Panc1 (cell line): ENCODE data around the gene SPEG. TPM values are rescaled to one million over a fixed set of nuclear protein-coding genes. Genes with fewer than 3 reads are reported as not detected.

Experiments
- ATAC-seq: fragments of 200-7000 bp; cut with Tn5 transposase; 2 replicates; pipeline ENCODE4 v1.9.1; 2020; ENCODE audit warnings: mild to moderate bottlenecking, moderate library complexity
- BruUV-seq: library from RNA; stranded (reverse); fragments of 400-500 nt; replicated peaks from 2 replicates; lab custom pipeline; 2021; lab: Mats Ljungman, UMichigan
- CTCF ChIA-PET: fragments of 300-600 bp; sonication (Branson Sonifier 250); formaldehyde crosslinking; loops from one replicate; lab custom pipeline; 2022; ENCODE audit warnings: antibody characterized with exemption; lab: Charles Lee
- POLR2A ChIA-PET: fragments of 300-600 bp; sonication (Branson Sonifier 250); formaldehyde crosslinking; loops from one replicate; lab custom pipeline; 2022; ENCODE audit warnings: antibody characterized with exemption; lab: Charles Lee
- DNase-seq: peaks from one replicate; pipeline ENCODE4 v3.0.0-alpha.2; 2010; ENCODE audit warnings: low read depth, low spot score
- H3K27ac ChIP-seq: 2 replicates; pipeline ENCODE4 v1.5.1; 2011; ENCODE audit warnings: mild to moderate bottlenecking, low read length, inconsistent platforms
- H3K27me3 ChIP-seq: fragments of 200-500 bp; sonication (Bioruptor generic); 2 replicates; pipeline ENCODE4 v1.6.0; 2014; ENCODE audit warnings: low read length, inconsistent platforms; ENCODE audit not compliant: control insufficient read depth, insufficient read depth
- H3K36me3 ChIP-seq: fragments of 200-500 bp; sonication (Bioruptor generic); 2 replicates; pipeline ENCODE4 v1.5.1; 2014; ENCODE audit warnings: inconsistent platforms, mild to moderate bottlenecking, low read length, moderate library complexity; ENCODE audit not compliant: control insufficient read depth, insufficient read depth
- H3K4me1 ChIP-seq: 2 replicates; pipeline ENCODE4 v1.5.1; 2011; ENCODE audit warnings: inconsistent platforms, mild to moderate bottlenecking, low read length, moderate library complexity; ENCODE audit not compliant: control insufficient read depth, insufficient read depth
- H3K4me3 ChIP-seq, 2 experiments: 2 replicates each; pipeline ENCODE4 v1.5.1; 2011 to 2012; ENCODE audit warnings: low read depth in 2 of 2, low read length in 2 of 2, mild to moderate bottlenecking in 2 of 2, inconsistent platforms in 1 of 2, moderate library complexity in 1 of 2
- H3K9me3 ChIP-seq: fragments of 200-500 bp; sonication (Bioruptor generic); 2 replicates; pipeline ENCODE4 v1.5.1; 2014; ENCODE audit warnings: low read depth, mild to moderate bottlenecking, inconsistent platforms, low read length, moderate library complexity; ENCODE audit not compliant: control insufficient read depth, insufficient read depth
- CTCF ChIP-seq: fragments of 450-650 bp; IDR thresholded peaks from 2 replicates; pipeline ENCODE4 v1.5.1; 2017; ENCODE audit warnings: mild to moderate bottlenecking
- POLR2AphosphoS5 ChIP-seq: IDR thresholded peaks from 2 replicates; pipeline ENCODE4 v1.6.1; 2012; ENCODE audit warnings: mild to moderate bottlenecking, low read depth, low read length, moderate library complexity
- REST ChIP-seq, 2 experiments: IDR thresholded peaks; 2 replicates each; pipeline ENCODE4 v1.6.1; 2011 to 2012; ENCODE audit warnings: low read depth in 2 of 2, control low read depth in 1 of 2, low read length in 1 of 2, mild to moderate bottlenecking in 1 of 2, moderate library complexity in 1 of 2; ENCODE audit not compliant: insufficient read depth in 1 of 2
- SIN3A ChIP-seq: IDR thresholded peaks from 2 replicates; pipeline ENCODE4 v1.6.1; 2012; ENCODE audit warnings: low read depth, mild to moderate bottlenecking, low read length, moderate library complexity, borderline replicate concordance; ENCODE audit not compliant: insufficient read depth
- TCF7L2 ChIP-seq: IDR thresholded peaks from 2 replicates; pipeline ENCODE4 v1.6.1; 2011; ENCODE audit warnings: mild to moderate bottlenecking, low read depth, low read length, inconsistent platforms
- in situ Hi-C: cut with HindIII; loops from 2 replicates; pipeline ENCODE4 v1.10.0; 2016; ENCODE audit warnings: low sequenced_read_pairs, low pct_unique_long_range_greater_than_20kb
- intact Hi-C: fragments of 100-400 bp; cut with micrococcal nuclease; formaldehyde crosslinking; loops from one replicate; pipeline ENCODE4 v1.10.0; 2022; ENCODE audit not compliant: unreplicated experiment
- total RNA-seq: library from RNA; stranded (reverse); gene quantifications from one replicate; pipeline ENCODE4 v1.2.1, GENCODE V29; 2021; ENCODE audit not compliant: unreplicated experiment

SPEG gene
- total RNA-seq, 1 experiment from 2014 or later, result 3.4 TPM

GRCh38 chr2:219509780-219510511 is 75.3 kb downstream of the SPEG start:
- ATAC-seq (peak; percentile 91), DNase-seq (no peak)
- Histone ChIP-seq H3K4me1 (peaks cover 22% of the 10 kb centered on the region), H3K27me3 (no peaks in the 10 kb centered on the region; the same call in 1 of the 2 replicates), H3K27ac (no peak overlapping the region), H3K36me3 (no peaks in the 10 kb centered on the region), H3K4me3 (peak overlapping the region; percentile 33 to 49), H3K9me3 (no peaks in the 10 kb centered on the region)
- POLR2A ChIA-PET, result no interaction called here
- no peak for TF ChIP-seq REST (IDR thresholded peaks at IDR 0.05; ENCODE audit: insufficient read depth in 1 of 2, low read depth in 2 of 2, low read length in 1 of 2)
- peak; percentile 94 for TF ChIP-seq CTCF
- no peak for TF ChIP-seq TCF7L2
- no peak for TF ChIP-seq SIN3A
- TF ChIP-seq POLR2AphosphoS5, result peak; percentile 45; the same call in 1 of the 2 replicates
- BruUV-seq, result no TSS peak
- intact Hi-C loops (no loop called here), in situ Hi-C loops (no loop called here)
- CTCF ChIA-PET, result interaction anchor here (0.6 to 3.0 kb wide), 22 partner anchors 8 to 429 kb away, joined by 3 to 27 read pairs (median 5); partner anchors contain the start of genes DNPEP and GMPPA

GRCh38 chr2:219510512-219511135 is 76.0 kb downstream of the SPEG start:
- intact Hi-C loops (no loop called here), in situ Hi-C loops (no loop called here)
- BruUV-seq, result no TSS peak
- Histone ChIP-seq H3K27ac (no peak overlapping the region), H3K36me3 (no peaks in the 10 kb centered on the region), H3K9me3 (no peaks in the 10 kb centered on the region), H3K27me3 (no peaks in the 10 kb centered on the region; the same call in 1 of the 2 replicates), H3K4me3 (peak overlapping the region in 1 of 2 experiments; percentile 49; a peak in 2 of 4 replicates), H3K4me1 (peaks cover 22% of the 10 kb centered on the region)
- CTCF ChIA-PET, result interaction anchor here (0.6 to 3.0 kb wide), 18 partner anchors 8 to 430 kb away, joined by 3 to 27 read pairs (median 5); partner anchors contain the start of gene GMPPA
- POLR2A ChIA-PET, result no interaction called here
- ATAC-seq (no peak), DNase-seq (no peak)
- no peak for TF ChIP-seq REST (IDR thresholded peaks at IDR 0.05; ENCODE audit: insufficient read depth in 1 of 2, low read depth in 2 of 2, low read length in 1 of 2)
